ENCODE measurements around the gene ADCYAP1R1. TPM values are rescaled to one million over a fixed set of nuclear protein-coding genes. Genes with fewer than 3 reads are reported as not detected.

Gene ADCYAP1R1
- total RNA-seq, 4 donors from 2014 or later = 1.9 to 7.4 (median 3.4) TPM

DNA sequence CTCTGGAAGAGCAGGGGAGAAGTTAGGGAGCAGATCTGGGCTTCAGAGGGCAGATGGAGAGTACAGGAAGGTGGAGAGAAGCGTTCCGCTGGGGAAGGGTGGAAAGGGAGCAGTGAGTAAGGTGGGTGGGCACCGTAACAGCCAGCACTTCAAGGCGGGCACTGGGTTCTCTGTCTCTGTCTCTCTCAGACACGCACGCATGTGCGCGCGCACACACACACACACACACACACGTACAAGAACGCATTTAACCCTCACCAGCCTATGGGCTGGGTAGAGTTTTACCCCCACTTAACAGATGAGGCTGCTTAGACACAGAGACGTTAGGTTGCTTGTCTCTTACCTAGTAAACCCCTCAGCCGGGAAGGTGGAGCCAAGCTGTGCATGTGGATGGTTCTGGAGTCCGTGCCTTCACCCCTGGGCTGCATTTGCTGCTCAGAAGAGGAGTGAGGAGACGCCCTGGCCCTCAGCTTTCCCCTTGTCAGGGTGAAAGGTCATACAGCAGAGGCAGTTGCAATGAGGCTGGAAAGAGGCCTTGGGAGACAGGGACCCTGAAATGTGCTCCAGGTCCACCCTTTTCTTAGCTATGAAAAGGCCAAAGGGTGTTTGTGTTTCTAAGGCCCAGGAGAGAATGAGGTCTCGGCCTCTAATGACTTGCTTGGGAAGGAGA is 16.0 kb downstream of the ADCYAP1R1 start:
- no peak for DNase-seq
- Histone ChIP-seq H3K9me3 (no peaks in the 10 kb centered on the region), H3K27me3 (no peaks in the 10 kb centered on the region), H3K36me3 (no peaks in the 10 kb centered on the region), H3K4me3 (no peak overlapping the region), H3K4me1 (no peaks in the 10 kb centered on the region), H3K27ac (no peak overlapping the region)
- in situ Hi-C loops (cut with MboI; ENCODE audit: low pct_ligation_motif_present in 1 of 4, low pct_unique_long_range_greater_than_20kb in 1 of 4, low sequenced_read_pairs in 3 of 4) (no loop called here), intact Hi-C loops (cut with DNase I; ENCODE audit: low total_unique reads) (no loop called here)
- WGBS, 2 donors (ENCODE audit: low coverage in 1 of 2) = 71 to 81% methylated on average over 1 to 16 of the region's 16 CpGs
- no peak for TF ChIP-seq POLR2AphosphoS5 (IDR thresholded peaks at IDR 0.05)
- TF ChIP-seq EP300 (IDR thresholded peaks at IDR 0.05; ENCODE audit: low read depth) = no peak
- no peak for TF ChIP-seq POLR2A (IDR thresholded peaks at IDR 0.05)
- TF ChIP-seq, protein P1, sequence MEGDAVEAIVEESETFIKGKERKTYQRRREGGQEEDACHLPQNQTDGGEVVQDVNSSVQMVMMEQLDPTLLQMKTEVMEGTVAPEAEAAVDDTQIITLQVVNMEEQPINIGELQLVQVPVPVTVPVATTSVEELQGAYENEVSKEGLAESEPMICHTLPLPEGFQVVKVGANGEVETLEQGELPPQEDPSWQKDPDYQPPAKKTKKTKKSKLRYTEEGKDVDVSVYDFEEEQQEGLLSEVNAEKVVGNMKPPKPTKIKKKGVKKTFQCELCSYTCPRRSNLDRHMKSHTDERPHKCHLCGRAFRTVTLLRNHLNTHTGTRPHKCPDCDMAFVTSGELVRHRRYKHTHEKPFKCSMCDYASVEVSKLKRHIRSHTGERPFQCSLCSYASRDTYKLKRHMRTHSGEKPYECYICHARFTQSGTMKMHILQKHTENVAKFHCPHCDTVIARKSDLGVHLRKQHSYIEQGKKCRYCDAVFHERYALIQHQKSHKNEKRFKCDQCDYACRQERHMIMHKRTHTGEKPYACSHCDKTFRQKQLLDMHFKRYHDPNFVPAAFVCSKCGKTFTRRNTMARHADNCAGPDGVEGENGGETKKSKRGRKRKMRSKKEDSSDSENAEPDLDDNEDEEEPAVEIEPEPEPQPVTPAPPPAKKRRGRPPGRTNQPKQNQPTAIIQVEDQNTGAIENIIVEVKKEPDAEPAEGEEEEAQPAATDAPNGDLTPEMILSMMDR (IDR thresholded peaks at IDR 0.05) = no peak

DNA sequence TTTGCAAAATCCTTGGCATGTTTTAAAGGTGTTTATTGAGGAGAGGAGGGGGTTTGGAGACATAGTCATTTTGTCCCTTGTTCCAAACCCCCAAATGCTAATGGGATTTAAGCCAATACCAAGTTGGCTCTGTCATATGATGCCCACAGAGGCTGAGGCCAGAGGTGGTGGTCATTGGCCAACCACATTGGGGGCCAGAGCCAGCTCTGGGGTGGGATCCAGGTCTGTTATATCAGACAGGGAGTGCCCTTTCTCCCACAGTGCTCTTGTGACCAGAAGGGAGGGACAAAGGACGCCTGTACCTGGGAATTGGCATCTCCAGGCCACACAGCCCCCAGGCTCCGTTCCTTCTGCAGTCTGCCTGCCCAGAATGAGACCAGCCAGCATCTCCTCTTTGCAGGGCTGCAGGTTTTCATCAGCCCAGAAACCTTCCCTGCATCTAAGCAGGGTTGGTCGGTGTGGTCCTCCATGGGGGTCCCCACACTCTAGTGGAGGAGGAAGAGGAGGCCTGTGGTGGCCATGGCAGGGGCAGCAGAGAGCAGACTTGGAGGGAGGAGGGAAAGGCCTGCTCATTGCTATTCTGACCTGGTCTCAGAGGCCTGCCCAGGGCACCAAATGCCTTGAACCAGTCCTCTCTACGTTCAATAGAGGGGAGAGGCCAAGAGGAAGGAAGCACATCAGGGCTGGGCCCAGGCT is 17.9 kb downstream of the ADCYAP1R1 start:
- 63% methylated on average over 4 of the region's 4 CpGs; no CpG with 5 or more reads in 1 of the 2 donors for WGBS, 2 donors (ENCODE audit: low coverage in 1 of 2)
- intact Hi-C loops (cut with DNase I; ENCODE audit: low total_unique reads) = no loop called here
- Histone ChIP-seq H3K27ac (no peak overlapping the region), H3K4me1 (no peaks in the 10 kb centered on the region), H3K9me3 (no peaks in the 10 kb centered on the region), H3K27me3 (no peaks in the 10 kb centered on the region), H3K4me3 (no peak overlapping the region), H3K36me3 (no peaks in the 10 kb centered on the region)
- TF ChIP-seq EP300 (IDR thresholded peaks at IDR 0.05; ENCODE audit: low read depth) (no peak), POLR2A (IDR thresholded peaks at IDR 0.05) (no peak), POLR2AphosphoS5 (IDR thresholded peaks at IDR 0.05) (no peak)
- TF ChIP-seq, protein P1 (IDR thresholded peaks at IDR 0.05) = no peak
- in situ Hi-C loops (cut with MboI; ENCODE audit: low pct_ligation_motif_present in 1 of 4, low pct_unique_long_range_greater_than_20kb in 1 of 4, low sequenced_read_pairs in 3 of 4) = no loop called here
- DNase-seq = no peak

DNA sequence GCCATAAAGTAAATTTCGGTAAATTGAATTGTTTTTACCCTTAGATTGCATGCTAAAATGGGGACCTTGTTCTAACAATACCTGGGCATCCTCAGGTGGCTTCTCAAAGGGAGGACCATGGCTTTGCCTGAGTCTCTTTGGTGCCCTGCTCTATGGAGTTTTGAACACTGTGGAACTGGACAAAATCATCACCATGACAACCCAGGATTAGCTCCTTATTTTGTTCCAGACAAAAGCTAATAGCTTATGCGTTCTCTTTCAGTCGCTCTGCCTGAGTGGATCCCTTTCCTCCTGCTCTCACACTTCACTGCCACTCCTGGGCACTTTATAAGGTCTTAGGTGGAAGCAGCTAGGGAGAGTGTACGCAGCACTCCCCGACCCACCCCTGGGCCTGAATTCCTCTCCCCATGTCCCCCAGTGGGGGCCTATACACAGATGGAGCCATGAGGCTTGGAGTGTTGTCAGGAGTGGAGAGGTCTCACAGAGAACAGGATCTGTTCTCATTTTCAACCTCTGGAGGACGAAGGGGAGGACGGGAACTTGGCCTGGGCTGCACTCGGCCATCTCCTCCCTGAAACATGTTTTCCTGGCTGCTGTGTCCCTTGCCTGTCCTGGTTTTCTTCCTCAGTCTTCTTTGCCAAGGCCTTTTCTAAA is 19.0 kb downstream of the ADCYAP1R1 start:
- Histone ChIP-seq H3K4me1 (no peaks in the 10 kb centered on the region), H3K27ac (peak overlapping the region in 1 of 4 donors; percentile 25), H3K27me3 (no peaks in the 10 kb centered on the region), H3K4me3 (no peak overlapping the region), H3K36me3 (no peaks in the 10 kb centered on the region), H3K9me3 (no peaks in the 10 kb centered on the region)
- in situ Hi-C loops (cut with MboI; ENCODE audit: low pct_ligation_motif_present in 1 of 4, low pct_unique_long_range_greater_than_20kb in 1 of 4, low sequenced_read_pairs in 3 of 4) (no loop called here), intact Hi-C loops (cut with DNase I; ENCODE audit: low total_unique reads) (no loop called here)
- TF ChIP-seq POLR2A (IDR thresholded peaks at IDR 0.05) (no peak), EP300 (IDR thresholded peaks at IDR 0.05; ENCODE audit: low read depth) (no peak), POLR2AphosphoS5 (IDR thresholded peaks at IDR 0.05) (no peak)
- TF ChIP-seq, protein P1 (IDR thresholded peaks at IDR 0.05) = no peak
- DNase-seq = no peak
- WGBS, 2 donors (ENCODE audit: low coverage in 1 of 2) = 80 to 88% methylated on average over 2 to 8 of the region's 8 CpGs

DNA sequence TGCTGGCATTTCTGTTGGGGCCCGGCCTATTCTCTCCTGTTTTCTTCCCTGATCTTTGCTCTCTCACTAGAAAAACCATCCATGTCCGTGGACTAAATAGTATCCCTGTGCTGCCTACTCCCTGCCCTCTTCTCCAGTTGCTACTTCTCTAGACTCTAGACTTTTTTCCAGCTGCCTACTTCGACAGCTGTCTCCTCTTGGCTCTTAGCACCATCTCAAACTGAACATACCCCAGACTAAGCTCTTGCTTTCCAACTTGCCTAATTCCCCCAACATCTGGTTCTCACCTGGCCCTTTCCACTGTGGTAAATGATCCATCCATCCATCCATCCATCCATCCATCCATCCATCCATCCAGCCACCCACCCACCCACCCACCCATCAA is 19.5 kb downstream of the ADCYAP1R1 start:
- Histone ChIP-seq H3K4me1 (no peaks in the 10 kb centered on the region), H3K27me3 (no peaks in the 10 kb centered on the region), H3K27ac (peak overlapping the region in 1 of 4 donors; percentile 25), H3K4me3 (no peak overlapping the region), H3K9me3 (no peaks in the 10 kb centered on the region), H3K36me3 (no peaks in the 10 kb centered on the region)
- WGBS, 2 donors (ENCODE audit: low coverage in 1 of 2) = 43 to 48% methylated on average over 3 of the region's 3 CpGs
- no peak for DNase-seq
- in situ Hi-C loops (cut with MboI; ENCODE audit: low pct_ligation_motif_present in 1 of 4, low pct_unique_long_range_greater_than_20kb in 1 of 4, low sequenced_read_pairs in 3 of 4) = no loop called here
- TF ChIP-seq, protein P1 (IDR thresholded peaks at IDR 0.05) = no peak
- no peak for TF ChIP-seq EP300 (IDR thresholded peaks at IDR 0.05; ENCODE audit: low read depth)
- no peak for TF ChIP-seq POLR2A (IDR thresholded peaks at IDR 0.05)
- TF ChIP-seq POLR2AphosphoS5 (IDR thresholded peaks at IDR 0.05) = no peak
- intact Hi-C loops (cut with DNase I; ENCODE audit: low total_unique reads) = no loop called here
